ENCODE measurements around the gene PLLP.
"Not testable (repeated sequence)": the region's sequence is repeated elsewhere in the genome, so short reads cannot be mapped to it uniquely, and the experiment has no call there.

PLLP gene

DNA sequence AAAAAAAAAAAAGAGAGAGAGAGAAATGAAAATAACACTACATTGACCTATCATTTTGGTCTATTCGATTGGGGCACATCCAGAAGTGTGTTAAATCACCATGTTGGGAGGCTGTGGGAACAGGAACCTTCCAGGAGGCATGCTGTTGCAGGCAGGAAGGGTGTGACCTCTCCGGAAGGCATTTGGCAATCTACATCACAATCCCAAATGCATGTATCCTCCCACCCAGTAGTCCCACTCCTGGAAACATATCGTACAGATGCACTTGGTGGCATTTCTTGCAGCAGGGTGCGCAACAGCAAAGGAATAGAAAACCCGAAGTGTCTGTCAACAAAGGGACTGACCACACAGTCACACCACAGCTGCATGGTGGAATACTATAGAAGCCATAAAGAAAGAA is 7.9 kb downstream of the PLLP start:
- no peak for DNase-seq (ENCODE audit: low read depth)
- H3K4me3 ChIP-seq (ENCODE audit: low read depth, low read length), result no peak overlapping the region

DNA sequence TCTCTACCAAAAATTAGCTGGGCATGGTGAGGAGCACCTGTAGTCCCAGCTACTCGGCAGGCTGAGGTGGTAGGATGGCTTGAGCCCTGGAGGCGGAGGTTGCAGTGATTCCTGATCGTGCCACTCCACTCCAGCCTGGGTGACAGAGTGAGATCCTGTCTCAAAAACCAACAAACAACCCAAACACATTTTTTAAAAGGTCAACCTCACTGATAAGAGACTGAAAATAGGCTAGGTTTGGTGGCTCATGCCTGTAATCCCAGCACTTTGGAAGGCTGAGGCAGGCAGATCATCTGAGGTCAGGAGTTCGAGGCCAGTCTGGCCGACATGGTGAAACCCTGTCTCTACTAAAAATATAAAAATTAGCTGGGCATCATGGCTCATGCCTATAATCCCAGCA is 8.5 kb downstream of the PLLP start:
- DNase-seq (ENCODE audit: low read depth); H3K4me3 ChIP-seq (ENCODE audit: low read depth, low read length): not testable (repeated sequence)

DNA sequence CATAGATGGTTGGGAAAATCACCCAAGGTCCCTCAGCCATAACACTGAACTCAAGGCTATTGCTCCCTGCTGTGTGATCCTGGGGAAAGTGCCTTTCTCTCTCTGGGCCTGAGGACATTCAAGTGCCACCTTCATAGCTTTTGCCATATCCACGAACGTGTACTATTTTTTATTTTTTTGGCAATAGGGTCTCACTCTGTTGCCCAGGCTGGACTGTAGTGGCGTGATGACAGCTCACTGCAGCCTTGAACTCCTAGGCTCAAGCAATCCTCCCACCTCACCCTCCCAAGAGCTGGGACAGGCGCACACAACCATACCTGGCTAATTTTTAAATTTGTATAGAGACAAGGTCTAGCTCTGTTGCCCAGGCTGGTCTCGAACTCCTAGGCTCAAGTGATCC is 10.6 kb downstream of the PLLP start:
- DNase-seq (ENCODE audit: low read depth), result no peak
- no peak overlapping the region for H3K4me3 ChIP-seq (ENCODE audit: low read depth, low read length)

DNA sequence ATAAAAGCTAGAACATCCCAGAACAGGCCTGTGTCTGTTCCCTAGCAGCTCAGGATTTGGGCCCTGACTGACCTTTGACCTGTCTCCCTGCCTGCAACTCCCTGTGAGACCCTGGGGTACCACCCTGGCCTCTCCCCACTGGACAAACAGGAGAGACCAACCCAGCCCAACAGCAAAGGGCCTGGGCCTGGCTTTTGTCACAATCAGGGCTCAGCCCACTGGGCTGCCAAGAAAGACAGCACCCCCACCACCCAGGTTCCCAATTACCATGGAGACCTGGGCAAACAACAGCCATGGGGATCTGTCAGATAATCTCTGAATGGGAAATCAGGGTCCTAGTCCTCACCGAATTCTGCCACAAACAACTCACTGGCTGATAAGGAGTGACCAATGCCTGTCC is 11.1 kb downstream of the PLLP start:
- no peak for DNase-seq (ENCODE audit: low read depth)
- no peak overlapping the region for H3K4me3 ChIP-seq (ENCODE audit: low read depth, low read length)

DNA sequence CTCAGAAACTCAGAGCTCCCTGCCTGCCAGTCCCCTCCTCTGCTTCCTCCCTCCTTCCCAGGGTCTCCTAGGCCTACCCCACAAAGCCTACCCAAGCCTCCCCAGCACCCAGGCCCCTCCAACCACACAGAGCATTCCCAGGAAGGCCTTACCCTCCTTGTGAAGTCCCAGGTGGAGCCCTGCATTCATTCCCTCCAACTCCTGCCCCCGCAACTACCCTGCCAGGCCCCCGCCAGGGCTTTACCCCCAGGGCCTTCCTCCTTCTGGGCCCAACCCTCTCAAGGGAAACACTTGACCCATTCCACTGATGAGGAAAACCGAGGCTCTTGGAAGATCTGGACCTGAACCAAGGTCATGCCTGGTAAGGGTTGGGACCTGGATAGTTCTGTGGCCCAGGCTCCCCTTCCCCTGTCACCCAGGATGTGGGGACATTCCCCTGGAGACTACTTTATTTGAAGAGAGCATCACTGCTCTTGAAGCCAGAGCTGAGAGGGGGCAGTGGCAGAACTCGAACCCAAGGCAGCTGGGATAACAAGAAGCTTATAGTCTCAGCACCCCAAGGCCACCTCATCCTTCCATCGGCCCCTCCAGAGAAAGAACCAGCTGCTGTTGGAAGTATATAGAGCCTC is 12.5 kb downstream of the PLLP start:
- DNase-seq (ENCODE audit: low read depth), result no peak
- H3K4me3 ChIP-seq (ENCODE audit: low read depth, low read length), result no peak overlapping the region

DNA sequence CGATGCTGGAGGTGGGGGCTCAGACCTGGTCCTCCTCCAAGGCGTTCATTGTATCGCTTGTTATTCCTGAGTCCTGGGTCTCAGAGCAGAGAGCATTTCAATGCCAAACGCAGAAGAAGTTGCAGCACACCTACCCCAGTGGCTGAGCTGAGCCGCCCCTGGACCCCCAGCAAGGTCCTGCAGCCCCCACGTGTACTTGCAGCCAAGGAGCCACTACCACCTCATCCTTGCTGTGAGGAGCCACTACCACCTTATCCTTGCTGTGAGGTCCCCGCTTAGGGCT is 13.5 kb downstream of the PLLP start:
- DNase-seq (ENCODE audit: low read depth), result no peak
- H3K4me3 ChIP-seq (ENCODE audit: low read depth, low read length), result no peak overlapping the region

DNA sequence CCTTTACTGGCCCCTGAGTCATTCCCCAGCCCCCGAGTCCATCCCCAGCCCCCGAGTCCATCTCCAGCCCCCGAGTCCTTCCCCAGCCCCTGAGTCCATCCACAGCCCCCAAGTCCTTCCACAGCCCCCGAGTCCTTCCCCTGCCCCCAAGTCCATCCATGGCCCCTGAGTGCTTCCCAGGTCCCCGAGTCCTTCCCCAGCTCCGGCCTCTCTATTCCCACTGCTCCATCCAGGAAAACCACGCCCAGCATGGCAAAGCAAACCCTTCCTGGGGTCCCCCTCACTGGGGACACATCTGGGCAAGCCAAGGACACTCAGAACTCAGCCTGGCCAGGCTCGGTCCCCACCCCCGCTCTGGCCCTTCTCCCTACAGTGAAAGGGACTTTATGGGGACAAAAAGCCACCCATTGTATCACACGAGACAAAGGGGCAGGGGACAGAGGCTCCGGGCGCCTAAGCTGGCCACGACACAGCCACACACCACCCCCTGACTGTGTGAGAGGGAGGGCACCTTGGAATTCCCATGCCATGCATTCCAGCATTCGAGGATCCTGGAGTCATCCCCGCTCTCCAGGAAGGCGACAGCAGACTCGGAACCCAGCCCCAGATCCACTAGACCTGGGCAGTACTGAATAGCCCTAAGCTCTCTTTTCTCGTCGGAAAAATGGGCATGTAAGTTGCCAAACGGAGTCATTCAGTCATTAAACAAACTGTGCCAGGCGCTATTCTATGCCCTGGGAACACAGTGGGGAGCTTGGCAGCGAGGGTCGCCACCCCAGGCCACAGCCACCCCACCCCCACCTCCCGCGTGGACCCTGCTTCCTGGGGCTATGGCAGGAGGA is 14.0 kb downstream of the PLLP start:
- H3K4me3 ChIP-seq (ENCODE audit: low read depth, low read length), result no peak overlapping the region

DNA sequence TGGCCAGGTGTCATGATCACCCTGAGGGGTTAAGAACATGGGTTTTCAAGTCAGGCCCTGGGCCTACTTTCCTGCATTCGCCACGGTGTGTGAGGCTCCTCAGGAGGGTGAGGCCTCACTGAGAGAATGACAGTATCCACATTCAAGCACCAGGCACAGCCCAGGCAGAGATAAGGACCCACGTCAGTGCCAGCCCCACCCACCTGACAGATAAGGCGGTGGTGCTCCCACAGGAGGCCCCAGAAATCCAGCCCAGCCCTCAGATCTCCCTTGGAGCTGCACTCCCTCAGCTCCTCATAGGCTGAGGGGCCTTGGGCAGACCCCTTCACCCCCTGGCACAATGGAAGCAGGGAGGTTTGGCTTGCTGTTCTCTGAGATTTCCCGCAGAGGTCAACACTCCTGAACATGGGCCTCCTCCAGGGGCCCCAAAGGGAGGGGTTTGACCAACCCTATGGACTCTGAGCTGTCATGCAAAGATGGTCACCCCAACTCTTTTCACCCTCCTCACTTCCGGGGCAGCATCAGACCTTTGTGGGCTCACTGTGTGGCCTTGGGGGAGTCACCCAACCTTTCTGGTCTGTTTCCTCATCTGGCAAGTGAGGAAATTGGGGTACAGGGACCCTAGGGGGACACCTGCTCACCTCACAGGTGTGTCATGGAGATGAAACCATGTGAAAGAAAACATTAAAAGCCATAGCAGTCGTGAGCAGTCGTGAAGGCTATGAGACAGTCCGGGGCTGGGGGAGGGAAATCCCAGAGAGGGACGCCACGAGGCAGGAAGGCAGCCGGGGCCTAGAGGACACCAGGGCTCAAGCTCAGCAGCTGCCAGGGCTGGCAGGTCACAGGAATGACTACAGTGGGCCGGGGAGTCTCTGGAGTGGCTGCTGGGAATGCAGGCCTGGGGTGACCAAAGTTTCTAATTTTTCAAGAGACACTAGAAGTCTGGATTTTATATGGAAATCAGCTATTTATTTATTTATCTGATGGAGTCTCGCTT is 15.4 kb downstream of the PLLP start:
- no peak overlapping the region for H3K4me3 ChIP-seq (ENCODE audit: low read depth, low read length)
- DNase-seq (ENCODE audit: low read depth), result no peak

More for the DNA sequence above, 14.0 kb downstream of the PLLP start:
- no peak for DNase-seq (ENCODE audit: low read depth)

DNA sequence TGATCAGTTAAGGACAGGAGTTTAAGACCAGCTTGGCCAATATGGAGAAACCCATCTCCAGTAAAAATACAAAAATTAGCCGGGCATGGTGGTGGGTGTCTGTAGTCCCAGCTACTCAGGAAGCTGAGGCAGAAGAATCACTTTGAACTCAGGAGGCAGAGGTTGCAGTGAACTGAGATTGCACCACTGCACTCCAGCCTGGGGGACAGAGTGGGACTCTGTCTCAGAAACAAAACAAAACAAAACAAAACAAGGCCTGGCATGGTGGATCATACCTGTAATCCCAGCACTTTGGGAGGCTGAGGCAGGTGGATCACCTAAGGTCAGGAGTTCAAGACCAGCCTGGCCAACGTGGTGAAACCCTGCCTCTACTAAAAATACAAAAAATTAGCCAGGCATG is 17.1 kb downstream of the PLLP start:
- not testable (repeated sequence) for DNase-seq (ENCODE audit: low read depth)

DNA sequence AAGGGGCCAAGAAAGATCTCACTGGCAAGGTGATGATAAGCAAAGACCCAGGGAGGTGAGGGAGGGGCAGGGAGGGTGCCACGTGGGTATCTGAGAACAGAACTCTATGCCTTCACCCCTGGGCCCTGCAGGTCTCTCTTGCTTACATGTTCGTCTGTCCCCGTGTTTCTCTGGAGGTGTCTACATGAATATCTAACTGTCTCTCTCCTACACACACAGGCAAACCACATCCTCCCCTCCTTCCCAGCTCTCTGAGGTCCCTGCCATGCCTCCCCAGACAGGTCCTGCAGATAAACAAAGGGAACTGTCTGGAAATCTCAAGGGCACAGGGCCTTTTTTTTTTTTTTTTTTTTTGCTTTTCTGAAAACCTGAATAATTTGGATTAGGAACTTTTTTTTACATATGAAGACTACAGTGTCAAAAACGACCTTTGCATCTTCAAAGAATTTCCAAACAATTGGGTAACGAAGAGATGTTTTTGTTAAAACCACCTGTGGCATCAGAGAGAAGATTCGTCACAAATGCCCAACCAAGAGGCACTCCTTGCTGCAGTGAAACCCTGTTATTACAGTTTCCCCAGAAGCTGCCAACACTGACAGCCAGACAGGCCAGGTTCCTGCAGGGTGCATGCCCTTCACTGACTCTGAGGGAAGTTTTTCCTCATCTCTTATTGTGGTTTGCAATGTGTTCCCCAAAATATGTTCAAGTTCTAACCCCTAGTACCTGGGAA is 17.8 kb downstream of the PLLP start:
- DNase-seq (ENCODE audit: low read depth), result no peak

More for the DNA sequence above, 17.1 kb downstream of the PLLP start:
- H3K4me3 ChIP-seq (ENCODE audit: low read depth, low read length), result not testable (repeated sequence)

DNA sequence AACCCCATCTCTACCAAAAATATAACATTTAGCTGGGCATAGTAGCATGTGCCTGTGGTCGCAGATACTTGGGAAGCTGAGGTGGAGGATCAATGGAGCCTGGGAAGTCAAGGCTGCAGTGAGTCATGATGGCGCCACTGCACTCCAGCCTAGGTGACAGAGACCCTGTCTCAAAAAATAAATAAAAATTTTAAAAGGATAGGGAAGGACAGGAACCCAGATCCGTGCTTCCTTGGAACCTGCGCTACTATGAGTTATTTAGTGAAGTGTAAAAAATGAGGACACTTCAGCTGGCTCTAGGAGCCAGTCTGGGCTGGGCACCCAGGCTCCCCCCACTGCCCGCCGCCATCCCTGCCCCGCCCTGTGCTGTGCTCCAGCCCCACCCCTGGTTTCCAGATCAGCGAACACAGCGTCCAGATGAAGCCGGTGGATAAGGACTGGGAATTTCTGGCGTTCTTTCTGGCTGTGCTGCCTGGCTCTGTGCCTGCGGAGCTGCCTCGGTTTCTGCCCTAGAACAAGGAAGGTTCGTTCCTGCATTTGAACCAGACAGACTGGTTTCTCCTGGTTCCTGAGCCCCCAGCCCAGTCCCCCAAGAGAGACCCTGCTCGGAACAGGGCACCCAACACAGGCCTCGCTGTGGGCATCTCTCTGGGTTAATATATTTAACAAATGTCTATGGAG is 18.5 kb downstream of the PLLP start:
- no peak overlapping the region for H3K4me3 ChIP-seq (ENCODE audit: low read depth, low read length)
- no peak for DNase-seq (ENCODE audit: low read depth)

More for the DNA sequence above, 17.8 kb downstream of the PLLP start:
- no peak overlapping the region for H3K4me3 ChIP-seq (ENCODE audit: low read depth, low read length)

DNA sequence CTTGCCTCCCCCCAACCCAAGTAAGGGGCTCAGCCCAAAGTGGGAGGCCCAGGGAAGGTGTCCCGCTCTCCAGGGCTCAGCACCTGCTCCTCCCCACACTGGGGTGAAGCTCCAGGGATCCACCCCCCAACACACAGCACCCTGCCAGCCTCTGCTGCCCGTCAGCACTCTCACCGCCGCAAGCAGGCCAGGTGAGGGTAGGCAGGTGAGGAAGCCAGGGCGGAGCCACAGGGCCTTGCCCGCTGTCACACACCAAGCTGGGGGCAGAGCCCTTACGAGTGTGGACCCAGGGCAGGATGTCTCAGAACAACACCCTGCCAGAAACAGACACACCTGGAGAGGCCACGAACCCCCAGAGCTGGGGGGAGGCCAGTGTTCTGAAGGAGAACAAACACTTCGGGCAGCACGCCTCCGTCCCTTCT is 19.5 kb downstream of the PLLP start:
- no peak overlapping the region for H3K4me3 ChIP-seq (ENCODE audit: low read depth, low read length)

DNA sequence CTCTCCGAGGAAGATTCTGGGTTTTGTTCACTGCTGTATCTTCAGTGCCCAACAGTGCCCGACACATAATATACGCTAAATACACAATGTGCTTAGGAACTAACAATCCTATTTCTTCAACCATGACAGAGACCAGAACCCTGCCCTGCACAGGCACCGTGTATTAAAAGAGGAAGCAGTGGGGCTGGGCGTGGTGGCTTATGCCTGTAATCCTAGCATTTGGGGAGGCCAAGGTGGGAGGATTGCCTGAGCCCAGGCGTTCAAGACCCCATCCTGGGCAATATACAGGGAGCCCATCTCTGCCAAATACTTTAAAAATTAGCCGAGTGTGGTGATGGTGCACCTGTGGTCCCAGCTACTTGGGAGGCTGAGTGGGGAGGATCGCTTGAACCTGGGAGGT is 20.1 kb downstream of the PLLP start:
- no peak for DNase-seq (ENCODE audit: low read depth)
- H3K4me3 ChIP-seq (ENCODE audit: low read depth, low read length), result no peak overlapping the region

More for the DNA sequence above, 19.5 kb downstream of the PLLP start:
- no peak for DNase-seq (ENCODE audit: low read depth)

DNA sequence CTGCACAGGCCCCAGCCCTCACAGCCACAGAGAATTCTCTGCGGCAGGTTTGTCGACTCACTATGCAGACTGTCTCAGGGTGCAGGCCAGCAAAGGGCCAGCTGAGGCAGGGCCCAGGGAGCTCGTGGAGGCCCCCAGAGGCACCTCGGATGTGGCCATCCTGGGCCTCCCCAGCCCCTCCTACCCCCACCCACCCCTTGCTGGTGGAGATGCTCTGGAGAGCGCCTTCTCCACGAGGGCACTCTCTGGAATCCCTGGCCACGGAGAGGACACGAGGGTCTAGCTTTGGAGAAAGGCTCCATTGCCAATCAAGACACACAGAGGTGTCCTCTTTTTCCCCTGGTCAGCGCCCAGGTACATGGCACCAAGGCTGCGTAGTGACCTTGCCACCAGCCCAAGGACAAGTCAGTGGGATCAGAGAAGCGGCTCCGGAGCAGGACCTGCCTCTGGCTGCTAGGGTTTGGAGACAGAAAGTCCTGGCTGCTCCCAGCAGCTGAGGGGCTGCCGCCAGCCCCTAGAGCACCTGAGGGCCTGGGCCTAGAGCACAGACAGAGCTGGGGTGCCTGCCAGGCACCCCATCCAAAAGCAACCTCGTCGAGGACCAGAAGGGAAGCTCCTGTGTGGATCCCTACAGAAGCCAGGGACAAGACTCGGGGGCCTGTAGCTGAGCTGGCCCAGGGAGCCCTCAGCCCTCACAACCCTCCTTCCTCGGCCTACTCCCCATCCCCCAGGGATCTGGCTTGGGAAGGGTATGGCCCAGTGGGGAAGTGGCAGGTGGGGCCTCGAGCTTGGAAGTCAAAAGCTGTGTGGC is 20.7 kb downstream of the PLLP start:
- no peak for DNase-seq (ENCODE audit: low read depth)
- H3K4me3 ChIP-seq (ENCODE audit: low read depth, low read length), result no peak overlapping the region

DNA sequence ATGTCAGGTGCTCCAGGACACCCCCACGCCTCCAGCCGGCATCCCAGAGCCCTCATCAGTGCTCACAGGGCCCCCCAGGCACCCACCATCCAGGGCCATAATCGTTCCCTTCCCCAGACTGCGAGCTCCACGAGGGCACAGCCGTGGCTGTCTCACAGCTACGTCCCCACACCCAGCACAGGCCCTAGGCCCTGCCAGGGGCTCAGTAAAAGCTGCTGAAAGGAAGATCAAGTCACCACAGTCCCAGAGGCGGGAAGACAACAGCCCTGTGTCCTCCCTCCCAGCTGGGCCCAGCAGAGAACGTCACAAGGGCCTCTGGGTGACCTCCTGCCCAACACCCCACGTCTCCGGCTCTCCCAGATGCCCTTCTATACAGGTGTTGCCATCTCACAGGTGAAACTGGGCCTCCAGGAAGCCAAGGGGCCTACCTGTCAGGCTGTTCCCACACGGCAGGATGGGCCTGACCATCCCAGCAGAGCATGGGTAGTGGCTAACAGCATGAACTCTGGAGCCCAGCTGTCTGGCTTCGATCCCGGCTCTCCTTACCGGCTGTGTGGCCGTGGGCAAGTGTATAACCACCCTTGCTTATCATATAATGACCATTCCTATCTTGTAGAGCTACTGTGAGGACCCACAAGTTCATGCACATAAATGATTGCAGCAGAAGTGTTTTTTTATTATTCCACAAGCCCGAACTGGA is 21.5 kb downstream of the PLLP start:
- no peak overlapping the region for H3K4me3 ChIP-seq (ENCODE audit: low read depth, low read length)
- no peak for DNase-seq (ENCODE audit: low read depth)

DNA sequence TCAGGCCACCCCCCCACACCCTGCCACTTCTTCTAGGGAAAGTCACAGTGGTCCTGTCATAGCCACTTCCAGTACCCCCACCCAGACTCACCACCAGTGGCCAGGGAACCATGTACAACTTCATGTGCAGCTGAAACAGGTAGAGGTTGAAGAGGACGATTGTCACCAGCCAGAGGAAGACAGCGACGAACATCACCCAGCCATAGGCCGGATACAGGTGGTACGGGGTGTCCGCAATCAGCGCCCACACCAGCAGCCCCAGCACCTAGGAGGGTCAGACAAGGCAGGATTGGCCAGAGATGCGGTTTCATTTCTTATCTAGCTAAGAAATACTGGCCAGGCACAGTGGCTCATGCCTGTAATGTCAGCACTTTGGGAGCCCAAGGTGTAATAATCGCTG is 22.7 kb downstream of the PLLP start:
- no peak overlapping the region for H3K4me3 ChIP-seq (ENCODE audit: low read depth, low read length)
- no peak for DNase-seq (ENCODE audit: low read depth)

DNA sequence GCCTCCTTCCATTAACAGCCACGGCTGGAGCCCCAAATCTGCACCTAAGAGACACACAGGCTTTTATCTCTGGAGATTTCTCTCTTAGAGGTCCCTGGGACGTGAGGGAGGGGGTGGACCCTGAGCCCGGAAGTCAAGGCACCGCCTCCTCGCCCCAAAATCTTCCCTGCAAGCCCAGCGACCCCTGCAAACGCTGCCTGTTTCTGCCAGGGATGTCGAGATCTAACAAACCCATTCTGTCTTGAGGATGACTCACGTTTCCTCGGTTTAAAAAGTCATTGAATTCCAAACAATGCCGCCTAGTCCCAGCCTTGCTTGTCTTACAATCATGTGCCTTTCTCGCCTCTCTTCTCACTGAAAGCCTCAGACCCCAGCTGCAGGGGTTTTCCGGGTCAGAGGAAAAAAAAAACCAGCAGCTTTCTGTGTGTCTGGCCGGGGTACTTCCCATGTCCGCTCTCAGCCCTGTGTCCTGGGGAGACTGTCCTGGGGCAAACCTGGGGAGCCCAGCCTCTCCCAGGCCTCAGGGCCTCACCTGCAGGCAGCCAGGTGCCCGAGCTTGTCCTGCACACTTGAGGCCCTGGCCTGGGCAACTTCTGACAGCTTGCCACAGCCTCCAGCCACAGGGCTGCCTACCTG is 24.1 kb downstream of the PLLP start:
- peak; percentile 28 for DNase-seq (ENCODE audit: low read depth)
- H3K4me3 ChIP-seq (ENCODE audit: low read depth, low read length), result peak overlapping the region; percentile 15
